Stimulated activated CD4-positive, alpha-beta T cell treated with anti-CD3 and anti-CD28 coated beads, Interleukin-4, amount 100 ng/mL, for 1 hour (primary cell): Measurements from ENCODE around the gene MED12L.
"Not testable (repeated sequence)": the region's sequence is repeated elsewhere in the genome, so short reads cannot be mapped to it uniquely, and the experiment has no call there.

Experiments
- DNase-seq: peaks from one replicate; pipeline ENCODE4 v3.0.0-alpha.2; 2020

Gene MED12L

GRCh38 chr3:151085227-151085888 lies at the start of gene MED12L:
Gene MED12L (plus strand): TSS chr3:151085664. CDS start chr3:151086927, 1,263 bp downstream.
- DNase-seq: peak; percentile 46

- no peak for DNase-seq
Measured at GRCh38 chr3:151037746-151038477, 47.6 kb upstream of the MED12L start.

- DNase-seq: no peak
Measured at GRCh38 chr3:151044706-151045105, 40.8 kb upstream of the MED12L start.

GRCh38 chr3:151047636-151048035 lies 37.8 kb upstream of the MED12L start:
- no peak for DNase-seq

GRCh38 chr3:151051533-151051932 lies 33.9 kb upstream of the MED12L start:
- no peak for DNase-seq

- no peak for DNase-seq
Measured at GRCh38 chr3:151052346-151052745, 33.1 kb upstream of the MED12L start.

GRCh38 chr3:151052756-151053155 lies 32.7 kb upstream of the MED12L start:
- DNase-seq: no peak

- DNase-seq: no peak
Measured at GRCh38 chr3:151058740-151059139, 26.7 kb upstream of the MED12L start.

GRCh38 chr3:151062611-151063010 lies 22.9 kb upstream of the MED12L start:
- DNase-seq: no peak

- no peak for DNase-seq
Measured at GRCh38 chr3:151067158-151067557, 18.3 kb upstream of the MED12L start.

GRCh38 chr3:151072842-151073241 lies 12.6 kb upstream of the MED12L start:
- not testable (repeated sequence) for DNase-seq

- DNase-seq: no peak
Measured at GRCh38 chr3:151074256-151074655, 11.2 kb upstream of the MED12L start.

GRCh38 chr3:151075869-151076562 lies 9.4 kb upstream of the MED12L start:
- no peak for DNase-seq

GRCh38 chr3:151076626-151077025 lies 8.8 kb upstream of the MED12L start:
- no peak for DNase-seq

GRCh38 chr3:151081082-151081481 lies 4.4 kb upstream of the MED12L start:
- DNase-seq: not testable (repeated sequence)

GRCh38 chr3:151082880-151083838 lies 2.3 kb upstream of the MED12L start:
- DNase-seq: no peak

GRCh38 chr3:151084893-151085226 lies 604 bp upstream of the MED12L start:
- no peak for DNase-seq

- peak; percentile 6 for DNase-seq
Measured at GRCh38 chr3:151085889-151086483, 522 bp downstream of the MED12L start.

- peak; percentile 68 for DNase-seq
Measured at GRCh38 chr3:151086484-151087456, 1.3 kb downstream of the MED12L start.

GRCh38 chr3:151087648-151088047 lies 2.2 kb downstream of the MED12L start:
- no peak for DNase-seq

- DNase-seq: no peak
Measured at GRCh38 chr3:151091685-151092345, 6.4 kb downstream of the MED12L start.
